Islet precursor cell (in vitro differentiated cells): ENCODE results near the gene BMPR2.
"Not testable (repeated sequence)": the region's sequence is repeated elsewhere in the genome, so short reads cannot be mapped to it uniquely, and the experiment has no call there.

Experiments used
- DNase-seq: peaks from one replicate; pipeline ENCODE4 v3.0.0-alpha.2; 2018

The BMPR2 gene

DNA sequence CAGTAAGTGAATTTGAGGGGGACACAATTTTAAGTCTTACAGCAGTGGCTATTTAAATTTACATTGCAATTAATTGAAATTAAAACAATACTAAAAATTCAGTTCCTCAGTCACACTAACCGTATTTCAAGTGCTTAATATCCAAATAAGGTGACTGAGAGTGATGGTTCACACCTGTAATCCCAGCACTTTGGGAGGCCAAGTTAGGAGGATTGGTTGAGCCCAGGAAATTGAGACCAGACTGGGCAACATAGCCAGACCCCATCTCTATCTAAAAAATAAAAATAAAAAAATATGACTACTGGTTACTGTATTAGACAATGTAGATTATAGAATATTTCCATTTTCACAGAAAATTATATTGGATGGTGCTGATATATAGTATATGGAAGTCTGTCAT is 79.0 kb downstream of the BMPR2 start:
- no peak for DNase-seq

DNA sequence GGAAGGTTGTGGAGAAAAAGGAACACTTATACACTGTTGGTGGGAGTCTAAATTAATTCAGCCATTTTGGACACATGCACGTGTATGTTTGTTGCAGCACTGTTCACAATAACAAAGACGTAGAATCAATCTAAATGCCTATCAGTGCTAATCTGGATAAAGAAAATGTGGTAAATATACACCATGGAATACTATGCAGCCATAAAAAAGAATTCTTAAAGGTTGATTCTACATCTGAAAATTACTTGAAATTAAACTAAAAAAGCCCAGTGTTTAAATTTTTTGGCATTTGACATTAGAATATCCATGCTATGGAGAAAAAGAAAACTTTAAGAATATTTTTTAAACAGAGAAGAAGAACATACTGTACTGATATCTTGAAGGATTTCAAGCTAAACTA is 84.0 kb downstream of the BMPR2 start:
- no peak for DNase-seq

DNA sequence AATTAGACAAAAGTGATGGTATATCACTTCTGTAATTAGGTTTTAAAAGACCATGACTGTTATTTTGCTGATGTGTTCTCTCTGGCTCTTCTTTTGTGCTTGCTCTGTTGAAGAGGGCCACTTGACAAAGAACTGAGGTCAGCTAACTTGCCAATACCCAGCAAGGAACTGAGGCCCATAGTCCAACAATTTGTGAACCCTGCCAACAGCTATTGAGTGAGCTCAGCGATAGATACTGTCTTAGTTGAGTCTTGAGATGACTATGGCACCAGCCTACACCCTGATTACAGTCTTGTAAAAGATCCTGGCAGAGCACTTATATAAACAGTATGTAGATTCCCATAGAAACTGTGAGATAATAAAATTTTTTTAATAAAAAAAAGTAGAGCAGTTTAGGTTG is 103.0 kb downstream of the BMPR2 start:
- no peak for DNase-seq

DNA sequence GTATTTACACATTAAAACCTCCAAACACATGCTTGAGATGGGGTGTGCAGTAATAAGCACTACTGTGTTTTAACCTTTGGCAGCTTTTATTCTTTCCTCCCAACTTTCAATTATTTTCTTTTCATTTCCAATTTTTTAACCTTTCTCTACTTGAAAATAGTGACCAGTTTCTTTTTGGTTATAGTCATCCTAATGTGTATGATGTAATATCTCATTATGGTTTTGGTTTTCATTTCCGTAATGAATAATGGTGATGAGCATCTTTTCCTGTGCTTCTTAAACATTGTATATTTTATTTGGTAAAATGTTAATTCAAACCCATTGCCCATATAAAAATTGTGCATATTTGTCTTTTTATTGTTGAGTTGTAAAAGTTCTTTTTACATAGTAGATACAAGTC is 103.5 kb downstream of the BMPR2 start:
- DNase-seq, result no peak

DNA sequence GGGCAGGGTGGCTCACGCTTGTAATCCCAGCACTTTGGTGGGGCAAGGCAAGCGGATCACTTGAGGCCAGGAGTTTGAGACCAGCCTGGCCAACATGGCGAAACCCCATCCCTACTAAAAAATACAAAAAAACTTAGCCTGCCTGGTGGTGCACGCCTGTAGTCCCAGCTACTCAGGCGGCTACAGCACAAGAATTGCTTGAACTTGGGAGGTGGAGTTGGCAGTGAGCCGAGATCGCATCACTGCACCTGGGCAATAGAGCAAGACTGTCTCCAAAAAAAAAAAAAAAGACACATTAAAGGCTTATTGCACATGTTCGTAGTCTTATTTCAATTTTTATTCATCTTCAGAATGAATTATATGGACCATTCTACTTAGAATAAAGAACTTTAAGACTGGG is 110.2 kb downstream of the BMPR2 start:
- no peak for DNase-seq

DNA sequence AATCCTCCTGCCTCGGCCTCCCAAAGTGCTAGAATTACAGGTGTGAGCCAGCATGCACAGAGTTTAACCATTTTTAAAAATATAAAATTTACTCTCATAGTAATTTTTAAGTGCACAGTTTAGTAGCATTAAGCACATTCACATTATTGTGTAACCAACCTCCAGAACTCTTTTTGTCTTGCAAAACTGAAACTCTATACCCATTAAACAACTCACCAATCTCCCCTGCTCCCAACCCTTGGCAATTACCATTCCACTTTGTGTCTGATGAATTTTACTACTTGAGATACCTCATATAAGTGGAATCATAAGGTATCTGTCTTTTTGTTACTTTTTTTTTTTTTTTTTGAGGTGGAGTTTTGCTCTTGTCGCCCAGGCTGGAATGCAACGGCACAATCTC is 112.5 kb downstream of the BMPR2 start:
- no peak for DNase-seq

DNA sequence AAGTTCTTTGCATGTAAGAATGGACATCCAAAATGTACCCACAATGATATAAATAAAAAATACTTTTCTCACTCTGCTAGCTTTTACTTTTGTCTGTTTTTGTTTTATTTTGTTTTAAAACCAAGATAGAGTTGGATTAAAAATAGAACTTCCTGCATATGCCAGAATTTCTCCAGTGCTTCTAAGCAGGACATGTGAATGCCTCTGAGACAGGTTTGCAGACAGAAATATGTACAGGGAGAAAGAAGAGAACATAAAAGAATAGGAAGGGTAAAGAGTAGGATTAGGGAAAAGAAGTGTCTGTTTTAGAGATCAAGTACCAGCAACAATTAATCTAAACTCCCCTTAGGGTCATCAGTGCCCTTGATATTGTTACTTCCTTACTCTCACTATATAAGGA is 114.4 kb downstream of the BMPR2 start:
- no peak for DNase-seq

DNA sequence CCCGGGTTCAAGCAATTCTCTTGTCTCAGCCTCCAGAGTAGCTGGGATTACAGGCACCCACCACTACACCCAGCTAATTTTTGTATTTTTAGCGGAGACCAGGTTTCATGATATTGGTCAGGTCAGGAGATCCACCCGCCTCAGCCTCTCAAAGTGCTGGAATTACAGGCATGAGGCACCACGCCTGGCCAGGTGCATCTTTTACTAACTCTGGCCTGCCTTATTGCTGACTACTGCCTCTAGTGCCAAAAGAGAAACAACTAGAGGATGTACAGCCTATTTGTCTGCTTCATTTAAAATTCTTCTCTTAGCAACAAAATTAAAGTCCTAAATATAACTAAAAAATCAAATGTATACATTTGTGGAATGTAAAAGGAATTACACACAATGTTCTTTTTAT is 115.4 kb downstream of the BMPR2 start:
- DNase-seq, result peak; percentile 68

DNA sequence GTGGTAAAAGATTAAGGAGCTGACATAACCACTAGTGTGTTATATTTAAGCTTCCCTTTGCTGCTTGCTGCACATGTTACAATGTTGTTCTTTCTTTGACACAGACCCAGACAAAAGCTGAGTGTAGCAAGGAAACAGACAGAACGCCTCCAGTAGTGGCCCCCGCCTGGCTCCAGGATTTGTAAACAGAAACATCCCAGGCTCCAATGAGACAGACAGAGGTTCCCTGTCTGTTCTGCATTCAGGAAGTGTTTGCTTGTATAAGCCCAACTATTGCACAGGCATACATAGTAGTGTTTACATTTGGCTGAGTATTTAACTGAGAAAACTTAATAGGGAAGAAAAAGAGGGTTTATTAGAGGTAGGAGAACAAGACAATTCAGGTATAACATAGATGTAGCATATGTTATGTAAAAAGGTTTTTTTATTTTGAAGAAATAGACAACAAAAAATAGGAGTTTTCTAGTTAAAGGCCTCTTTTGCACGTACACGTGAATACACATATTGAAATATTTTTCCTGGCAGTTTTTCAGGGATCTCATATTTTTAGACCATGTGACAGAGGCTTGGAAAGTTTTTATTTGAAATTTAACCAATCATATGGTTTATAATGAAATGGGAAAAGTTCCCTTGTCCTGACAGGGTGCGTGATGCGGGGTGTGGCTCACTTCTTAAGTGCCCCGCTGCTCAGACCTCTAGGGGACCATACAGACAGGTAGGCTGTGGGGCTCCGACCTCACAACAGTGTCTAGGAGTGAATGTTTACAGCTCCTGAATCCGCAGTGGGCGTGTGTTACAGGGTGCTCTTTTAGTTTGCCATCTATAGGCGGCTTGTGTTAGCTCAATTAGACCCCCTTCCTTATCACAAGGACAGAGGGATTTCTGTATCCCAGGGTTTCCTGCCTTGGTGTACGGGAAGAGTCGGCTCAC is 118.4 kb downstream of the BMPR2 start:
- peak; percentile 75 for DNase-seq

DNA sequence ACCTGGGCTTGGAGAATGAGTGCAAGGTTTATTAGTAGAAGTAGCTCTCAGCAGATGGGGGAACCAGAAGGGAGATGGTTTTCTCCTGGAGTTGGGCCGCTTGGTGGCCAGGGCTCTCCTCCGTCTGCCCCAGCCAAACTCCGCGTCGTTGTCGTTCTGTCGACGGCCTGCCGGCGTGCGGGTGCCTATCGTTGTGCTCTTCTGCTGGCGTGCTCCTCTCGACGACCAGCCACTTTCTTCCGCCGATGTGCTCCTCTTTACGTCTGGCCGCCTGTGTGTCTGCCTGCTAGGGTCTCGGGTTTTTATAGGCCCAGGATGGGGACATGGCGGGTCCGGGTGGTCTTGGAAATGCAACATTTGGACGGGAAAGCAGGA is 119.1 kb downstream of the BMPR2 start:
- DNase-seq, result no peak

DNA sequence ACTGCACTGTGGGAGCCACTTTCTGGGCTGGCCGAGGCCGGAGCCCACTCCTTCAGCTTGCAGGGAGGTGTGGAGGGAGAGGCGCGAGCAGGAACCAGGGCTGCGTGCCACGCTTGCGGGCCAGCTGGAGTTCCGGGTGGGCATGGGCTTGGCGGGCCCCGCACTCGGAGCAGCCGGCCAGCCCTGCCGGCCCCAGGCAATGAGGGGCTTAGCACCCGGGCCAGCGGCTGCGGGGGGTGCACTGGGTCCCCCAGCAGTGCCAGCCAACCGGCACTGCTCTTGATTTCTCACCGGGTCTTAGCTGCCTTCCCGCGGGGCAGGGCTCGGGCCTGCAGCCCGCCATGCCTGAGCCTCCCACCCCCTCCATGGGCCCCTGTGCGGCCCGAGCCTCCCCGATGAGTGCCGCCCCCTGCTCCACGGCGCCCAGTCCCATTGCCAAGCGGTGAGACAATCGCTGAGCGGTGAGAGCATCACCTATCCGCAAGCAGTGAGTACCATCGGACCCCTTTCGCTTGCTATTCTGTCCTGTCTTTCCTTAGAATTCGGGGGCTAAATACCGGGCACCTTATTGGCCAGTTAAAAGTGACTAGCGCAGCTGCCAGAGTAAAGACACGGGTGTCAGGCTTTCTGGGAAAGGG is 120.8 kb downstream of the BMPR2 start:
- DNase-seq, result not testable (repeated sequence)

DNA sequence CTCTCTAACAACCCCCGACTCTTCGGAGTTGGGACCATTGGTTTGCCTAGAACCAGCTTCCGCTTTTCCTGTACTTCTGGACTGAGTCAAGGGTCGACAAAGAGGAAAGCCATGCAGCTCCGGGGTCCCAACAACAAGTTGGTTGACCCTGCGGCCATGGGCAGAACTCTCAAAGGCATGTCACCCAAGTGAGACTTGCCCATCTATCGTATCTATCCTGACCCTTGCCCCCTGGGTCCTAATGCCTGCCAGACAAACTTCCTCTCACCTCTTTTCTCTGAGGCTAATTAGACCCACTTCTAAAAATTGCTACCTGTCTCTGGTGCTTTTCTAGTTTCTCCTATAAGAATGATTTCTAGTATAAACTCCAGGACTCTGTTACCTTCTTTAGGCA is 121.3 kb downstream of the BMPR2 start:
- DNase-seq, result not testable (repeated sequence)

DNA sequence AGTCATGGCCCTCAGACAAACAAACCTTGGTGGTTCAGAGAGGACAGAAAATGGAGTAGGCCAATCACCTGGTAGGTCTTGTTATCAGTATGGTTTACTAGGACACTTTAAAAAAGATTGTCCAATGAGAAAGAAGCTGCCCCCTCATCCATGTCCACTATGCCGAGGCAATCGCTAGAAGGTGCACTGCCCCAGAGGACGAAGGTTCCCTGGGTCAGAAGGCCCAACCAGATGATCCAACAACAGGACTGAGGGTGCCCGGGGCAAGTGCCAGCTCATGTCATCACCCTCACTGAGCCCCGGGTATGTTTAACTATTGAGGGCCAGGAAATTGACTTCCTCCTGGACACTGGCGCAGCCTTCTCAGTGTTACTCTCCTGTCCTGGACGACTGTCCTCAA is 123.7 kb downstream of the BMPR2 start:
- not testable (repeated sequence) for DNase-seq

DNA sequence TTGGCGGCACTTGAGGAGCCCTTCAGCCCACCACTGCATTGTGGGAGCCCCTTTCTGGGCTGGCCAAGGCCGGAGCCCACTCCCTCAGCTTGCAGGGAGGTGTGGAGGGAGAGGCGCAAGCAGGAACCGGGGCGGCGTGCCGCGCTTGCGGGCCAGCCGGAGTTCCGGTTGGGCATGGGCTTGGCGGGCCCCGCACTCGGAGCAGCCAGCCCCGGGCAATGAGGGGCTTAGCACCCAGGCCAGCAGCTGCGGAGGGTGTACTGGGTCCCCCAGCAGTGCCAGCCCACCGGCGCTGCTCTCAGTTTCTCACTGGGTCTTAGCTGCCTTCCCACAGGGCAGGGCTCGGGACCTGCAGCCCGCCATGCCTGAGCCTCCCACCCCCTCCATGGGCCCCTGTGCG is 127.1 kb downstream of the BMPR2 start:
- DNase-seq, result not testable (repeated sequence)

DNA sequence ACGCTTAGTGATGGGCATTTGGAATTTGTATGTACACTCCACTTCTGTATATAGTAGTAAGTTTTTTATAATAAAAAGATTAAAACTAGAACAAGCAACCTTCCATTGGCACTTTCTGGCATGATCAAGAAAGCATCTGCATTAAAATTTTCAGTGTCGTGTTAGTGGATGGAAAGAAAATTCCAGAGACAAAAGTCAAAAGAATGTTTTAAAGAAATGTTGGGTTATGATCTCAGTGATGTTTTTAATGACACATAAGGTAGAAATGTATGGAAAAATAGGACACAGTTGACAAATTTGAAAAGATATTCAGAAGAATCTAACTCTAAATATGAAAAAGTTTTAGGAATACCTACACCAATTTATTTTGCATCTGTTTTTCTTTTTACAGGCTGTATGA is 132.6 kb downstream of the BMPR2 start:
- DNase-seq, result no peak

DNA sequence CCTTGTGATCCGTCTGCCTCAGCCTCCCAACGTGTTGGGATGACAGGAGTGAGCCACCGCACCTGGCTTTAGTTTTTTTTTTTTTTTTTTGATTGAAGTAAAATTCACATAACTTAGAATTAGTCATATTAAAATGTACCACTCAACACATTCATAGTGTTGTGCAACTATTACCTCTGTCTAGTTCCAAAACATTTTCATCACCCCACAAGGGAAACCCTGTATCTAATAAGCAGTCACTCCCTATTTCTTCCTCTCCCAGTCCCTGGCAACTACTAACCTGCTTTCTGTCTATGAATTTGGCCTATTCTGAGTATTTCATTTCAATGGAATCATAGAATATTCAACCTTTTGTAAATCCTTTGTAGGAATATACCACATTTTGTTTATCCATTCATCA is 134.8 kb downstream of the BMPR2 start:
- no peak for DNase-seq

DNA sequence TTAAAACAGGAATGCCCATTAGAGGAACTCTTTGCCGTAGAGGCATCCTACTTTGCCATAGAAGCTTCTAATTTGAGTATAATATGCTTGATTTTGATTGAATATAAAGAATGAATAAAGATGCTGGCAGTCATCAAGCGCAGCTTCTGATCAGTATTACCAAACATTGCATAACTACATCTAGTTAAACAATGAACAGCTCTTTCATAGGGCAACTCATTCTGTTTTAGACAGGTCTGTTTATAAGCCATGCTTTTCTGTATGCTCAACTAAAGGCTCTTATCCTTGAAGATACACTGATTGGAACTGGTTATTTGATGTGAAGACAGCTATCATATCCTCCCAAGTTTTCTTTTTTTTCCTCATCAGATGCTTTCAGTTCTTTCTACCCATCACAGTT is 136.0 kb downstream of the BMPR2 start:
- DNase-seq, result no peak

DNA sequence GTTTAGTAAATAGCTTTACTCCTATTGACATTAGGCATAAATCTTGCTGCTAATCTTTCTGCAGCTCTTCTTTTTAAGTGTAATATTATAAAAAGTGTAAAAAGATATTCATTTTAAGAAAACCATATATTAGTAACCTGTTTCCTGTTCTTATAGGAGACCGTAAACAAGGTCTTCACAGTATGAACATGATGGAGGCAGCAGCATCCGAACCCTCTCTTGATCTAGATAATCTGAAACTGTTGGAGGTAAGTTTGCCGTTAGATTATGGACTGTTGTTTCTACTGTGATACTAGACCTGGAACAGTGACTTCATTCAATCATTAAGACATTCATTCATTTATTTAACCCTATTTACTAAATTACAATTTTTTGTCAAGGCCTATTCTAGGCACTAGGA is 138.6 kb downstream of the BMPR2 start:
- no peak for DNase-seq

DNA sequence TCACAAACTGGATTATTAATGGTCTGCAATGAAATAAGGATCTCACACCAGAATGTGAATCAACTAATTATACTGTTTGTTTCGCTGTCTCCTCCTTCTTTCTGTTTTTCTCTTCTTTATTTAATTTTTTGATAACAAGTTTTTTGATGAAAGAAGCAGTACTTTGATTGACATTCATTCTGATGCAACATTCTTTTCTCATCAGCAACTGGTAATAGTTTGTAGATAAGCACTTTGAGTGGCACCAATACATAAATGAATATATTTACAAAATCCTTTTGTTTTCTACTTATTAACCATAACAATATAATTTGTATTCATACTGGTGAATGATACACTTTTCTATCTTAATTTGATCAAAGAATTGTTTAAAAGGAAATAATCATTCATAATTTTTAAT is 143.3 kb downstream of the BMPR2 start:
- DNase-seq, result no peak

DNA sequence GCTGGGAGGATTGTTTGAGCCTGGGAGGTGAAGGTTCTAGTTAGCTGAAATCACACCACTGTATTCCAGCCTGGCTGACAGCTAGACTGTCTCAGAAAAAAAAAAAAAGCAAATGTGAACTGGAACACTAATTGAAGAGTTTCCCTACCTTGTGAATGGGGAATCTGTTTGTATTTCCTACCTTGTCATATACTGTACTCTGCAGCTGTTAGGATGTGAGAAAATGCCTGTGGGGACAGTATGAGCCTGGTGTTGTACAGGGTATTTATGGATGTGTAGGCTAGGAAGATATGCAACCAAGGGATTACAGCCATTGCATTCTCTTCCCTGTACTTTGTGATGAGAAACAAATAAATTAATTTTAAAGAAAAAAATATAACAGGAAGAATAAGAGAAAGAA is 145.3 kb downstream of the BMPR2 start:
- DNase-seq, result no peak

DNA sequence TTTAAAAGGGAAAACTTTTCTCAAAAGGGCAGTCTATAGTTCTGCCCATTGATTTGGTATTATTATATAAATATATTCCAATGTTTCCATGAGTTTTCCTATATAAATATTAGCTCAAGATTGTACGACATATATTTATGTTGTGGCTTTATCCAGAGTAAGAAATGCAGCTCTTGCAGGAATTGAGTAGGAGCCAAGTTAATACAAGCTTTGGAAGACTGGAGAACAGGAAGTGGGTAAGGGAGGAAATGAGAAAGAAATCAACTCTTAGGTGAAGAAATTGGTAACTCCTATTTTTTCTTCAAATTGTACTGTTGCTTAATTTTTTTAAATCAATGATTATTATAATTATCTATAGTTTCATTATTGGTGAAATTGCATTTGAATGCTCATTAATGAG is 153.3 kb downstream of the BMPR2 start:
- no peak for DNase-seq

DNA sequence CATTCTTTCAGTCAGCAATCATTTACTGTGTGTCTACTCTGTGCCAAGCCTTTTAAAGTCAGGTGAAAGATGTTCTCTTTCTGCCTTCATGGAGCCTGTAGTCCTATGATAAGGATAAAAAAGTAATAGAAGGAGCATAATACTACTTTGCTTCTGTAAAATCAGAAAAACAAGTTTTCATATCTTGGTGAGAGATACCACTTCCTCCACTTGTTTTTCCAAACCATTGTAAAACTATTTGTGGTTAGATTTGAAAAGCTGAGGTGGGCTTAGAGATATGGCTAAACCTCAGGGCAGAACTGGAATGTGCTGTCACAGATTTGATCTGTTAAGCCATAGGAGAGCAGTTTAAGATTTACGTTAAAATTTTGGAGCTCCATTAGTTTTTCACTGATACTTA is 153.9 kb downstream of the BMPR2 start:
- no peak for DNase-seq

DNA sequence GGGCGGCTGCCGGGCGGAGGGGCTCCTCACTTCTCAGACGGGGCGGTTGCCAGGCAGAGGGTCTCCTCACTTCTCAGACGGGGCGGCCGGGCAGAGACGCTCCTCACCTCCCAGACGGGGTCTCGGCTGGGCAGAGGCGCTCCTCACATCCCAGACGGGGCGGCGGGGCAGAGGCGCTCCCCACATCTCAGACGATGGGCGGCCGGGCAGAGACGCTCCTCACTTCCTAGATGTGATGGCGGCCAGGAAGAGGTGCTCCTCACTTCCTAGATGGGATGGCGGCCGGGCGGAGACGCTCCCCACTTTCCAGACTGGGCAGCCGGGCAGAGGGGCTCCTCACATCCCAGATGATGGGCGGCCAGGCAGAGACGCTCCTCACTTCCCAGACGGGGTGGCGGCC is 159.2 kb downstream of the BMPR2 start:
- not testable (repeated sequence) for DNase-seq

DNA sequence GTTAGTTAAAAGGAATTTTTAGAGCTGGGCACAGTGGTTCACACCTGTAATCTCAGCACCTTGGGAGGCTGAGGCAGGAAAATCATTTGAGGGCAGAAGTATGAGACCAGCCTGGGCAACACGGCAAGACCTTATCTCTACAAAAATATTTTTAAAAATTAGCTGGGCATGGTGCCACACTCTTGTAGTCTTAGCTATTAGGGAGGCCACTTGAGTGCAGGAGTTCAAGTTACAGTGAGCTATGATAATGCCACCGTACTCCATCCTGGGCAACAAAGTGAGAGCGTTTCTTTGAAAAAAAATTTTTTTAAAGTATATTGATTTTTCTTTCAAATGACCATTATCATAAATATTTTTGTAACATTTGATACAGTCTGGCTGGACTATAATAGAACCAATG is 165.0 kb downstream of the BMPR2 start:
- DNase-seq, result no peak

DNA sequence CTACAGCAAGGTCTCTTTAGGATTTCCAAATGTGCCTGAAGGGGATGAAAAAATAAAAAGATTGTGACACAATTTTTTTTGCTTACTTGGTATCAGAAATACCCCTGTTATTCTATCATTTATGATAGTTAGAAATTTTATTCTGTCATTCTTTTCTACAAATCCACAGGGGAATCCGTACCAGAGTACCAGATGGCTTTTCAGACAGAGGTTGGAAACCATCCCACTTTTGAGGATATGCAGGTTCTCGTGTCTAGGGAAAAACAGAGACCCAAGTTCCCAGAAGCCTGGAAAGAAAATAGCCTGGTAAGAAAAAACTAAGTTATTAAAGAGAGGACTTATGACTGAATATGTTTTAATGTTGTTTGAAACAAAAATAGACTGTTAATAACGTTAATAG is 166.0 kb downstream of the BMPR2 start:
- DNase-seq, result no peak
